ENCODE data around the gene HDAC7. TPM values are rescaled to one million over a fixed set of nuclear protein-coding genes. Genes with fewer than 3 reads are reported as not detected.

Gene HDAC7
- total RNA-seq, 1 donor from 2014 or later: 38.8 TPM

- ATAC-seq (no peak), DNase-seq (ENCODE audit: missing footprints) (no peak)
- intact Hi-C loops (cut with DNase I): no loop called here
Observed at GRCh38 chr12:47733142-47733541, 86.6 kb downstream of the HDAC7 start.

Other genes with a start within 250 kb of the HDAC7 start
- 24.4 TPM for gene RPAP3, start 113.9 kb downstream of the HDAC7 start, total RNA-seq
- not detected for gene ENDOU, start 94.4 kb downstream of the HDAC7 start, total RNA-seq
- gene RAPGEF3, start 61.0 kb downstream of the HDAC7 start, total RNA-seq: 37.3 TPM
- gene SLC48A1, start 46.7 kb downstream of the HDAC7 start, total RNA-seq: 23.2 TPM
- gene VDR, start 85.1 kb upstream of the HDAC7 start, total RNA-seq: 0.35 TPM
- 45.6 TPM for gene TMEM106C, start 143.7 kb upstream of the HDAC7 start, total RNA-seq
- gene COL2A1, start 184.6 kb upstream of the HDAC7 start, total RNA-seq: not detected

Data from Right ventricle myocardium inferior (tissue), 1 donor.